Omental fat pad (tissue), 4 donors: ENCODE data around the gene MYLK. TPM values are rescaled to one million over a fixed set of nuclear protein-coding genes. Genes with fewer than 3 reads are reported as not detected.
"Not testable (repeated sequence)": the region's sequence is repeated elsewhere in the genome, so short reads cannot be mapped to it uniquely, and the experiment has no call there.

Experiments
- ATAC-seq: fragments of 150-250 bp; one replicate; pipeline ENCODE4 v1.9.1; 2016; ENCODE audit warnings: mild to moderate bottlenecking, moderate library complexity; ENCODE audit not compliant: low FRiP score
- DNase-seq: peaks from one replicate; pipeline ENCODE4 v3.0.0-alpha.2; 2019; ENCODE audit warnings: low spot score
- CTCF ChIP-seq, 3 donors: fragments of 450-650 bp; IDR thresholded peaks; one replicate each; pipeline ENCODE4 v1.5.1; 2016 to 2017; ENCODE audit warnings: antibody characterized with exemption in 3 of 3, mild to moderate bottlenecking in 3 of 3, moderate library complexity in 2 of 3
- total RNA-seq, 4 donors: library from RNA; depleted of rRNA; stranded (reverse); fragments of >200 nt; gene quantifications; one replicate each; pipeline ENCODE4 v1.1.0, GENCODE V29; 2016

The MYLK gene
- total RNA-seq, 4 donors from 2014 or later = 26.8 to 188 (median 56.9) TPM

- no peak for DNase-seq
Observed at GRCh38 chr3:123713211-123713610, 170.9 kb downstream of the MYLK start.

GRCh38 chr3:123712077-123712860 lies 171.9 kb downstream of the MYLK start:
- DNase-seq = no peak
- no peak for ATAC-seq
- no peak for TF ChIP-seq CTCF (IDR thresholded peaks at IDR 0.05)

More at GRCh38 chr3:123713211-123713610, 170.9 kb downstream of the MYLK start:
- no peak for TF ChIP-seq CTCF (IDR thresholded peaks at IDR 0.05)
- ATAC-seq = no peak

- ATAC-seq (no peak), DNase-seq (no peak)
- no peak for TF ChIP-seq CTCF (IDR thresholded peaks at IDR 0.05)
Observed at GRCh38 chr3:123711356-123711755, 172.8 kb downstream of the MYLK start.

- no peak for TF ChIP-seq CTCF (IDR thresholded peaks at IDR 0.05)
- DNase-seq (no peak), ATAC-seq (no peak)
Observed at GRCh38 chr3:123708531-123708930, 175.6 kb downstream of the MYLK start.

- not testable (repeated sequence) for DNase-seq, ATAC-seq
Observed at GRCh38 chr3:123707641-123708040, 176.5 kb downstream of the MYLK start.

- ATAC-seq (no peak), DNase-seq (no peak)
- TF ChIP-seq CTCF (IDR thresholded peaks at IDR 0.05) = no peak
Observed at GRCh38 chr3:123706871-123707270, 177.3 kb downstream of the MYLK start.

GRCh38 chr3:123705488-123706285 lies 178.4 kb downstream of the MYLK start:
- no peak for TF ChIP-seq CTCF (IDR thresholded peaks at IDR 0.05)
- ATAC-seq = no peak
- DNase-seq = no peak

- DNase-seq, ATAC-seq: not testable (repeated sequence)
Observed at GRCh38 chr3:123703663-123704062, 180.5 kb downstream of the MYLK start.
